GM11168 (cell line): ENCODE results near the gene SBF1.

Experiments used
- in situ Hi-C: fragments of 300-500 bp; cut with MboI; formaldehyde crosslinking; loops from one replicate; pipeline ENCODE4 v1.12.0; 2022; ENCODE audit warnings: low sequenced_read_pairs; ENCODE audit not compliant: unreplicated experiment

Gene SBF1

DNA sequence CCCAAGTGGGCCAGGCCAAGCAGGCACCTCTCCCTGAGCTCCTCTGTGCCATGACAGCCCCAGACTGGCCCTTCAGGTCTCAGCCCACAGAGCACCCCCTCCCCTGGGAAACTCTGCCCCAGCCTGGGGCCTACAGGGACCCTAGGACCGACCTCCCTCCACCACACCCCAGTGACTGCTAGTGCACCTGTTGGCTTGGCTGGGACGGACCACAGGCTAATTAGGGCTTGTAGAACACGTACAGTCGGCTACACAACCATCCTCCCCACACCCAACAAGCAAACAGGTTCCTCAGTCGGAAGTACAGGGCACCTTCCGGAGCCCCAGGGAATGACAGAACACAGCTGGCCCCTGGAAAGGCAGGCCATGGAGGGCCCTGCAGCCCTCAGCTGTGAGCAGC is 4.3 kb downstream of the SBF1 start:
- in situ Hi-C loops: no loop called here

DNA sequence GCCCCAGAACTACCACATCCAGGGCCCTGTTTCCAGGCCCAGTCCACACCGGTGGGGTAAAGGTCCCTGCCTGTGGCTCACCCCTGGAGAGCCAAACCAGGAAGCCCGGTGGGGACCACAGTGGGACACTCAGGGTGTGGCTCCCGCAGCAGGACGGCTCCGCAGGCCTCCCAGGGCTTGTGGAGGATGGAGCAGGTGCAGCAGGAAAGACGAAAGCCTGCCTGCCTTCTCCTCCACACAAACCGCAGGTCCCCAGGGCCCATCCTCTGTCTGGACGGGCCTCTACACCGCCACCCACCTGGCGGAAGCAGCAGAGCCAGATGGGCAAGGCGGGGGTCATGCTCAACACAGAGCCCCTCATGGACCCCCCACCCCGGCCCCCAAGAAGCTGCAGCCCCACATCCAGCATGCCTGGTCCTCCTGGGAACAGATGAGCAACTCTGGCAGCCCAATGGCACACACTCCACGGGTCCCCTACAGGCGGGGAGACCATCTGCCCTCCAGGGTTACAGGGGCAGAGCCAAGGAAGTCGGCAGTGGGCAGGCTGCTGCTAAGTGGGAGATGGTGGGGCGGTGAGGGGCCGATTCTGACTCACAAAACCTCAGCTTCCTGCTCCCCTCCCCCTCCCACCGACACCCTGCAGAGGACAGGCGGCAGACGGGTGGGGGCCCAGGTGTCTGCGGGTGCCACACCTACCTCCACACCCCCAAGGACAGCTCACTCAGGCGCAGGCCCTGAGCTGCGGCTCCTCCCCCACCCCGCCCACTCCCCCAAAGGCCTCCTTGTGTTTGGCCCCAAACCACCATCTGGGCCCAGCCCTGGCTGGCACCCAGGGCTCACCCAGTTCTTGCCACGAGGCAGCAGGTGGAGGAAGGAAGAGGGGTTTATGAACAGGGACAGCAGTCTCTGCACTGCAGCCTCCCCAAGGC is 5.2 kb downstream of the SBF1 start:
- in situ Hi-C loops: no loop called here

DNA sequence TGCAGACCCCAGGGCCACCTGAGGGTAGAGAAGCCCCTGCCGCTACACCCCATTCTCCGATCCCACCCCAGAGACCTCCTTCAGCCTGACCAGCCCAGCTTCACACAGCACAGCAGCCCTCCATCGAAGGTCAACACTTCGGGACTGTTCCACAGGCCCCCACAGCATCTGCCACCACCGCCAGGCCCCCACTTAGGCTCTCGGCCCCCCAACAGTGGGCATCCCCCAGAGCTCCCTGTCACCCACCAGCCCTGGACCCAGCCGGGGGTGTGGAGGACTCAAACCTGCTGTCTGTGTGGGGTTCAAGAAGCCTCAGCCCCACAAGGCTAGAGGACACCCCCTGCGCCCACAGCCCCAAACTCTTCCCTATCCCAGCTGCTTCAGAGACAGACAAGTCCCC is 6.2 kb downstream of the SBF1 start:
- in situ Hi-C loops: no loop called here

DNA sequence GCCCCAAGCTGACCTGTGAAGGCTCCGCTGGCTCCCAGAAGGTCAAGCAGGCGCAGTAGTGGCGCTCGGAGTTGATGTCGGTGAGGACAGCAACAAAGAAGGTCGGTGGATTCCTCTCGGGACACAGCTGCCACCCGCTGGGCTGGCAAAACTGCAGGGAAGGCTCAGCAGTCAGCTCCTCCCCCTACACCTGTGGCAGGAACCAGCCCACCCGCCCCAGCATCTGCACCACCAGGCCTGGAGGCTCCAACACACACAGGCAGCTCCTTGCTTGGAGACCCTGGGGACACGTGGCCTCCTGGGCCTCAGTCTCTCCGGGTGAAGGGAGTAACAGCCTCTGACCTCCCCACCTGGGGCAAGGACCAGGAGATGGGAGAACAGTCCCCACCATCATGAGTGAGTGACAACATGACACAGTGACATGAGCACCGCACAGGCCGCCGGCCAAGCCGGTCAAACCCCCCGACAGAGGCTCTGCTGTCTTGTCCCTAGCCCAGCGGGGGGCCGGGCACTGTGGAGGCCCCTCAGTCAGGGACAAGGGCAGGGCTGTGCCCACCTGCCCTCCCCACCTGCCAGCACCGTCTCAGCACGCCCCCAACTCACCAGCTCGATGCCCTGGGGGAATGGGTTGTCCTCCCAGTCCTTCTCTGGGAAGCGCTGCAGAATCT is 6.9 kb downstream of the SBF1 start:
- in situ Hi-C loops: no loop called here

DNA sequence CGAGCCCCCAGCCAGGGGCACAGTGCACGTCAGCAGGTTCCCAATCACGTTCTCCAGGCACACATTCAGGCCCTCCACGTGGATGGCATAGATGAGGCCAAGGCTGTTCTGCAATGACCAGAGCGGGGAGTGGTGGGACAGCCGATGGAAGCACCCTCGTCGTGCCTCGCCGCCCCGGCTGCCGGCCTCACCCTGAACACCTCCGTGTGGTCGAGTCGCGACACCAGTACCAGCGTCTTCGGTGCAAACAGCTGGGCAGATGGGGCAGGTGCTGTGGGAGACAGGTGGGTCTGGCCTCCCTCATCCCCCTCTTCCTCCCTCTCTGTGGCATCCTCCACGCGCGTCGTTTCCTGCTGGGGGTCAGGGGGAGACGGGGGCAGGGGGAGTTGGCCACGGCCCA is 7.5 kb downstream of the SBF1 start:
- in situ Hi-C loops: no loop called here

DNA sequence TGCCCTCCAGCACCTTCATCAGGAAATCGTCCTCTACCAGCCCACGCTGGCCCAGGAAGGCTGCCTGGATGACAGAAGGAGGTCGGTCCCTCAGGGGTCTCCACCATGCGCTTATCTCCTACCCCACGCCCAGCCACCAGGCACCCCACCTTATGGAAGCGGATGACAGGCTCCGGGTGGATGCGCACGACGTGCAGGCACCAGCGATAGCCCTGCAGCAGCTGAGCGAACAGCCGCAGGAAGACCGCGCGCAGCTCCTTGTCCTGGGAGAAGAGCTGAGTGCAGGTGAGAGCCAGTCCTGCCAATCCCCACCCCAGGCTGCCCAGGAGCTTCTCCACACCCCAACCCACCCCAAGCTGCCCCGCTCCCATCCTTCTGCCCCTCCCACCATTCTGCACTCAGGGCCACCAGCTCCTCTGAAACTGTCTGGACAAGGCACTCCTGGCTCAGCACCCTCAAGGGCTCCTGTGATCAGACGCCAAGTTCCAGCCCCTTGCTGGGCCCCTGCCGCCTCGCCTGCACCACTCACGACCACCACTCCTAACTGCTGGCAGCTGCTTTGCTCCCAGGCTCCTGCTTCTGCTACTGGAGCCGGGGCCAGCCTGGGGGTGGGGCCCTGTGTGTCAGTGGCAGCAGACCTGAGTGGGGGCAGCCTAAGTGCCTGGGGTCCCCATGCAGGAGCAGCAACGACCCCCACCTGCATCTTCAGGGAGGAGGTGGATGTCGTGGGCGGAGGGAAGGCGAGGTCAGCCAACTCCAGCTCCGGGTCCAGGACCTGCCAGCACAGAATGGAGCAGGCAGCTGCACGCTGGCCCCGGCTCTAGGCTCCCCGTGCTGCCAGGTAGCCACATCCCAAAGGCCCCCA is 9.5 kb downstream of the SBF1 start:
- in situ Hi-C loops: no loop called here

DNA sequence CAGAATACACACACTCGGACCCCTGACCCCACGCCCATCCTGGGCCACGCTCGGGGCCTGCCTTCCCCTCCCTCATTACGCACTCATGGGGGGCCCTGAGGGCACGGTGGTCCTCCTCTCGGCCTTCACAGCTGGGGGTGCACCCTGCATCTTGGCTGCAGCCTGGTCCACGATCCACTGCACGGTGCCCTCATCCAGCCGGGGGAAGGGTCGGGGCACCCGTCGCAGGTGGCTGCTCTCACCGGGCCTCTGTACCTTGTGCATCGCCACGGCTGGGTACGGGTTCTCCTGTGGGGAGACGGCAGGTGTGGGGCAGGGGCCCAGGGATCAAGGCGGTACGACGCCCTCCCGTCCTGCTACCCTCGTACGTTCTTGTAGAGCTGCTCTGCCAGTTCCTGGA is 10.4 kb downstream of the SBF1 start:
- in situ Hi-C loops: no loop called here

DNA sequence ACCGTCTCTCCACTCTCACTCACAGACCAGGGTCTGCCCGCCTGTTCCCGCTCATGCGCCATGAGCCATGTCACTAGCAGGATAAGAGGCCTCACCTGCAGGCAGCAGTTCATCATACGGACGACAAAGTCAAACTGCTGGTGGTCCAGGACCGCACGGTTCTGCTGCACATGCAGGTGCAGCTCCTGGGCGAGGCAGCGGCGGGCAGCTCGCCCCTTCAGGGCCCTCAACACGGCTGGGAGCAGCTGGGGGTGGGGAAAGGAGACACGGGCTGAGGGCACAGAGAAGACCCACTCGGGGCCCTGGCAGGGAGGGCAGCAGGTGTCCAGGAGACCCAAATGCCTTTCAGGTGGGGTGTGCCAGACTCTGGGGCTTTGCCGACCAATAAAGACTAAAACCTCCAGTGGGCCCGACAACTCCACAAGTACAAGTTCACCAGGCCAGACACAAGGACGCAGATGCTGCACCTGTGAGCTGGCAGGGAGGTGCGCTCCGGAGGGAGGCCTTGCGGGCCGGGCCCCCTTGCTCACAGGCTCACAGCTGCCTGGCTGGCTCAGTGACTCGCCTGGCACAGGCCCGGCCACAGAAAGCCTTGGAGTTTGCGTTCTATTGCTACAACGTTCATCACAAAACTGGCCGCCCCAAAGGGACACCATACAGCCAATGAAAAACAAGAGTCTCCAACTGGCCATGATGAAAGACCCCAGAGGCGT is 11.5 kb downstream of the SBF1 start:
- in situ Hi-C loops: no loop called here

DNA sequence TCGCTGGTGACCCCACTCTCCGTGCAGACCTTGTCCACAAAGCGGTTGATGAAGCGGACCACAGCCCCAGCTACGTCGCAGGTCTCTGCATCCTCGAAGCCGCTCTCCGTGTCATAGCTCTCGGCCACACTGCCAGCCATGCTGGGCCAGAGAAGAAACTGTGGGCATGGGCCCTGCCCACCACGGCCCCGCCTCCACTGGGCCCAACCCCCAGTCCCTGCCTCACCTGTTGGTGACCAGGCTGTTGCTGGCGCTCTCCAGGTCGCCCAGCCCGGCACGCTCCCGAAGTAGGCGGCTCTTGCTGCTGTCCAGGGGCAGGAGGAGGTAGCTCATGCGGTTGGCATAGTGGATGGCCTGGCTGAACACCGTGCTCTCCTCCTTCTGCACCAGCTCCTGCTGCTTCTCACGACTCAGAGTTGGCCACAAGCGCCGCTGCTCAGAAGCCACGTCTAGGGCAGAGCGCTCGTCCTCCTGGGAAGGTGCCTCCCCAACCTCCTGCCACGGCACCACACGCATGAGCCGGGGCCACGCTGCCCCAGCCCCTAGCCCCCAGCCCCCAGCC is 12.8 kb downstream of the SBF1 start:
- in situ Hi-C loops: no loop called here

DNA sequence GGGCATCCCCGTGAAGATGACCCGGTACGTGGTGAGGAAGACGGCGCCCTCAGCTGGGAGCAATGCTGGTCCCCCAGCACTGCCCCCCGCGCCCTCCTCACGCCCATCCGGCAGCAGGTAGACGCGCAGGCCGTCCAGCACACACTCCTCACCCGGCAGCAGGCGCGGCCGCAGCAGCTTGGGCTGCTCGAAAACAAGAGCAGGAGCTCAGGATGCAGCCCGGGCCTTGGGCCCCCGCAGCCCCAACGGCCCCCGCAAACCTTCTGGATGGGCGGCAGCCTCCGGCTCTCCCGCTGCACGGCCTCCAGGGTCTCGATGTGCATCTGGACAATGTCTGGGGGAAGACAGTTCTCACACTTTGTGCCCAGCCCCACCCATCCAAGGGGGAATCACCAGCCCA is 13.3 kb downstream of the SBF1 start:
- in situ Hi-C loops: no loop called here

DNA sequence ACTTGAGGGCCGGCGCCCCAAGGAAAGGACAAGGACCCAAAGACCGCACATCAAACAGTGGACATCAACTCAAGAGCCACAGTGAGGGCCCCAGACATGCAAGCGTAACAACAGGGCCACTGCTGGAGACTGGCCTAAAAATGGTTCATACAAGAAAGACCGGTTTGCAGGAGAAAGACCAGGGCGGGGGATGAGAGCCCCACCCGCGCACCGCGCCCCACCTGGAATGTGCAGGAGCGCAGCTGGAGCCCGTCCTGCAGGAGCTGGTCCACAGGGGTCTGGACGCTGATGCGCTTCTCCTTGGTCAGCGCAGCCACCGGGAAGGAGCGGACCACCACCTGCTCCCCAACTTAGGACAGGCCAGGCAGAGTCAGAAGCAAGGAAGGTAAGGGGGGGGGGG is 13.9 kb downstream of the SBF1 start:
- in situ Hi-C loops: no loop called here

DNA sequence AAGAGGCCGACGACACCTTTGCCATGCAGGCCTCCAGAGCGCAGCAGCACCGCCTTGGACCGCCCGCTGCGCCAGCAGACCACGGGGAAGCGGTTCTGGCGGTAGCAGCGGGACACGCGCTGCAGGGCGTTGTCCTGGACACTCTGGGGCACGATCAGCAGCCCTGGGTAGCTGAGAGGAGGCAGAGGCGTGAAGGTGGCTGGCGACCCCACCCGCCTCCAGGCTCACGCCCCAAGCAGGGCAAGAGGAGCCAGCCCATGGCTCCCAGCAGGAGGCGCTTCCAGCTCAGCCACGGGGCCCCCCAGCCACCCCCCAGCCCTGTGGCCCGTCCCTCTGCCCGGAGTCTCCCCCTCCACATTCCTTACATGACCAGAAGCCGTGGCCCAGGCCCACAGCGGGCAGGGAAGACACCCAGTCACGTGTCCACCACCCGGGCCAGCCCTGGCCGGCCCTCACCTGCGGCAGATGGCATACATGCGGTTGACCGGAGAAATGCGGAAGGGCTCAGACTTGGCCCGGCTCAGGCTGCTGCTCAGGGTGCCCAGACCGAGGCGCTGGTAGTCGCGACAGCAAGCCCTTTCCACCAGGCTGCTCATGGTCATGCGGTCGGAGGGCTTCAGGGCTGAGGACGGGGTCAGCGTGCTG is 15.2 kb downstream of the SBF1 start:
- in situ Hi-C loops: no loop called here

DNA sequence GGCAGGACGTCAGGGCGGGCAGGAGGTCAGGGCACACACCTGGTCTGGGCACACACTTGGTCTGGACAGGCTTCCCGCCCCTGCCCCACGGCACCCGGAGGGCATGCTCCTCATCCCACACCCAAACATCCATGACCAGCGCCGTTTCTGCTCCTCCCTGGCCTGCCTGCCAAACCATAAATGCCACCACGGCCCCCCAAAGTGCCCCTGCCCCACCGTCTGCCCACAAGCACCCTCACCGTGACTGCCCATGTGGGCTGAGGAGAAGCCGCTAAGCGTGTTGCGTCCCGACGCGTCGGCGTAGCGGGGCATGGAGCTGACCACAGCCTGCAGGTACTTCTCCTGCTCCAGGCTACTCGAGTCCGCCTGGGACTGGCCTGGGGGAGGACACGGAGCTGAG is 15.8 kb downstream of the SBF1 start:
- in situ Hi-C loops: no loop called here

DNA sequence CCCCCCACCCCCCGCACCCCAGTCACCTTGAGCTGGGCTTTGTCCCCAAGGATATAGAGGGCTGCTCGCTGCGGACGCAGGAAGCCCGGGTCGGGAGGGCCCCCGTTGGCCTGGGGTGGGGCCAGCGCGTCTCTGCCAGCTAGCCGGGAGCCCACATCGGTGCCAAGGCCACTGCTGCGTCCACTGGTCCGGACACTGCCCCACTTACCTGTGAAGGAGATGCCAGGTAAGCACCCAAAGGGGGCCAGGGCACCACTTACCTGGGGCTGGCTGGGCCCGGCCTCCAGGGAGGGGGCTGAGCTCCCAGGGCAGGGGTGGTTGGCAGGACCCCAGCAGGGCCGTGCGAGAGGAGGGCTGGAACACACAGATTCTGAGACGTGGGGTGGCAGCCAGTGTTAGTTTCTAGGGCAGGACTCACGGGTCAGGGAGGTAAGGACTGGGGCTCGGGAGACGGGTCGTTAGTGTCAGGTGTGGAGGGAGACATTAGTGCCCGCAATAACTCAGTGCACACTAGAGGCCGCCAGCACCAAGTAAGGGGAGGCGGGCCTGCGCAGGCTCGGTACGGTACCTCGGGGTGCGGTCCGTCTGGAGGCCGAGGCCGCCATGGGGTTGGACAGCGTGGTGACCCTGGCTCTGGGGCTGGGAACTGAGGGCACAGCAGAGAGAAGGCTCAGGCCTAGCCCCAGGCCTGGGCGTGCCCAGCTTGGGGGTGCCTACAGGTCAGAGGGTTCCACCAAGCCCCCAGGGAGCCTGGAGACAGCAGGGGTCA is 18.2 kb downstream of the SBF1 start:
- in situ Hi-C loops: no loop called here

DNA sequence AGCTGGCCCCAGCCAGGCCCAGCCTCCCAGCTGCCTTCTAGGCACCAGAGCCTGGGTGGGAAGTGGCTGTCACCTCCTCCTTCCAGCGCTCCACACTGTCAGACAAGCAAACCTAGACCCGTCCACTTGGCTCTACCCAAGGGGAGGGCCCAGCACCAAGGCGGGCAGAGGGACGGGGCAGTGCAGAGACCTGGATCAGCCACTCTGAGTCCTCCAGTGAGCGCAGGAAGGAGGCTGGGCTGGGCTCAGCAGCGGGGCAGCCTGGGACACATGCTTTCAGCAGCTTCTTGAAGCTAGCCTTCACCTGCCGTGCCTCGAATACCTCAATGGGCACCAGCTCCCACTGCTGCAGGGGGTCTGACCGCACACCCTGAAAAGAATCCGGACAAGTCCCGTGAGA is 18.8 kb downstream of the SBF1 start:
- in situ Hi-C loops: no loop called here

DNA sequence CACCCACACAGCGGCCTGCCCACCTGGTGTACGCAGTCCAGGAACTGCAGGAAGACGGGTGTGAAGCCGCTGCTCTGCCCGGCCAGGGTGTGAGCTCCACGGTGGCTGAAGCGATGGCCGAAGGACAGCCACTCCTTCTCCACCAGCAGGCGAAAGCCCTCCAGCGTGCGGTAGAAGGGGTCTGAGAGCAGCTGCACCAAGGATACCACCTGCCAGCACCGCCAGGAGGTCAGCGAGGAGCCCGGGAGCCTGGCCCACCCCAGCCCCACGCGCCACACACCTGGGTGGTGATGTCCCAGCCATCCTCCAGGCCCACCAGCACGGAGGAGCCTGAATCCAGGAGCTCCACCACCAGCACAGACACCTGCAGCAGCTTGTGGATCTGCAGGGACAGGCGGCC is 19.6 kb downstream of the SBF1 start:
- in situ Hi-C loops: no loop called here

DNA sequence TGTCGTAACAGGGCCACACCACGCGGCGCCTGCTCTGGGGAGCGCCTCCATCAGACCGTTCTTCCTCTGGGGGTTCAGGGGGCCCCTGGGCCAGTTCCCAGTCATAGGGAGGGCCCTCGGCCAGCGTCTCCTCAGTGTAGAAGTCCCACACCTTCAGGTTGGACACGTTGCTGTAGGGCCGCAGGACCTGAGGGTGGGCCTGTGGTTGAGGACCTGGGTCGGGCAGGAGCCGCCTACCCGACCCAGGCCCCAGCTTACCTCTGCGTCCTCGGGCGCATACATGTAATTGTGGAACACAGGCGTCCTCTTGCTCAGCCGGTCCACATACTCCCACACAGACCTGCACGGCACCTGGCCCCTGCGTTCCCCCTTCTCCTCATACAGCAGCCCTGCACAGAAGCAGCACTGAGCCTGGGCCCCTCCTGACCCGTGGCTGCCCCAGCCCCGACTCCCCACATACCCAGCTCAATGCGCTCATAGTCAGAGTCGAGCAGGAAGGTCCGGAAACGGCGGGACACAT is 20.2 kb downstream of the SBF1 start:
- in situ Hi-C loops: no loop called here

DNA sequence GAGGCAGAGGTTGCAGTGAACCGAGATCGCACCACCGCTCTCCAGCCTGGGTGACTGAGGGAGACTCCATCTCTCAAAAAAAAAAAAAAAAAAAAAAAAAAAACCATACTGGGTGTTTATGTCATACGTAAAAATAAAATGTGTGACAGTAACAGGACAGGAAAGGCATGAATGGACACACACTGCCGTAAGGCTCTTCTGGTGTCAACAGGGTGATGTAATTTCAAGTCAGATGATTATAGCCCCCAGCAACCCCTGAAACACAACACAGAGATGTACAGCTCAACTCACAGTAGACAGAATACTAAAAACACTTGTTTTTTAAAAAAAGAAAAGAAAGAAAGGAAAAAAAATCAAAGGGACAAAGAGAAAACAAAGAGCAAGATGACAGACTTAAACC is 22.2 kb downstream of the SBF1 start:
- in situ Hi-C loops: no loop called here
